ENCODE data around the gene PLA2G4B. TPM values are rescaled to one million over a fixed set of nuclear protein-coding genes. Genes with fewer than 3 reads are reported as not detected.

PLA2G4B gene
- total and polyA plus RNA-seq, 9 of the 15 experiments (the other 6 are each of a cell fraction or from before 2014, with no cell fraction given): 0.07 to 6.1 (median 2.8) TPM

GRCh38 chr15:41856262-41856661 is 17.6 kb downstream of the PLA2G4B start (continued):
- TF ChIP-seq, protein P1, sequence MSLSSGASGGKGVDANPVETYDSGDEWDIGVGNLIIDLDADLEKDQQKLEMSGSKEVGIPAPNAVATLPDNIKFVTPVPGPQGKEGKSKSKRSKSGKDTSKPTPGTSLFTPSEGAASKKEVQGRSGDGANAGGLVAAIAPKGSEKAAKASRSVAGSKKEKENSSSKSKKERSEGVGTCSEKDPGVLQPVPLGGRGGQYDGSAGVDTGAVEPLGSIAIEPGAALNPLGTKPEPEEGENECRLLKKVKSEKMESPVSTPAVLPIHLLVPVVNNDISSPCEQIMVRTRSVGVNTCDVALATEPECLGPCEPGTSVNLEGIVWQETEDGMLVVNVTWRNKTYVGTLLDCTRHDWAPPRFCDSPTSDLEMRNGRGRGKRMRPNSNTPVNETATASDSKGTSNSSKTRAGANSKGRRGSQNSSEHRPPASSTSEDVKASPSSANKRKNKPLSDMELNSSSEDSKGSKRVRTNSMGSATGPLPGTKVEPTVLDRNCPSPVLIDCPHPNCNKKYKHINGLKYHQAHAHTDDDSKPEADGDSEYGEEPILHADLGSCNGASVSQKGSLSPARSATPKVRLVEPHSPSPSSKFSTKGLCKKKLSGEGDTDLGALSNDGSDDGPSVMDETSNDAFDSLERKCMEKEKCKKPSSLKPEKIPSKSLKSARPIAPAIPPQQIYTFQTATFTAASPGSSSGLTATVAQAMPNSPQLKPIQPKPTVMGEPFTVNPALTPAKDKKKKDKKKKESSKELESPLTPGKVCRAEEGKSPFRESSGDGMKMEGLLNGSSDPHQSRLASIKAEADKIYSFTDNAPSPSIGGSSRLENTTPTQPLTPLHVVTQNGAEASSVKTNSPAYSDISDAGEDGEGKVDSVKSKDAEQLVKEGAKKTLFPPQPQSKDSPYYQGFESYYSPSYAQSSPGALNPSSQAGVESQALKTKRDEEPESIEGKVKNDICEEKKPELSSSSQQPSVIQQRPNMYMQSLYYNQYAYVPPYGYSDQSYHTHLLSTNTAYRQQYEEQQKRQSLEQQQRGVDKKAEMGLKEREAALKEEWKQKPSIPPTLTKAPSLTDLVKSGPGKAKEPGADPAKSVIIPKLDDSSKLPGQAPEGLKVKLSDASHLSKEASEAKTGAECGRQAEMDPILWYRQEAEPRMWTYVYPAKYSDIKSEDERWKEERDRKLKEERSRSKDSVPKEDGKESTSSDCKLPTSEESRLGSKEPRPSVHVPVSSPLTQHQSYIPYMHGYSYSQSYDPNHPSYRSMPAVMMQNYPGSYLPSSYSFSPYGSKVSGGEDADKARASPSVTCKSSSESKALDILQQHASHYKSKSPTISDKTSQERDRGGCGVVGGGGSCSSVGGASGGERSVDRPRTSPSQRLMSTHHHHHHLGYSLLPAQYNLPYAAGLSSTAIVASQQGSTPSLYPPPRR (CRISPR knock-in tag; IDR thresholded peaks at IDR 0.05; ENCODE audit: borderline replicate concordance): no peak
- no peak for TF ChIP-seq IFI16 (CRISPR knock-in tag; IDR thresholded peaks at IDR 0.05)
- TF ChIP-seq ZNF707 (CRISPR knock-in tag; conservative IDR thresholded peaks at IDR 0.05): no peak
- no peak for TF ChIP-seq MAFG (tag; conservative IDR thresholded peaks at IDR 0.05)
- TF ChIP-seq ZNF695 (CRISPR knock-in tag; IDR thresholded peaks at IDR 0.05): no peak
- no peak for TF ChIP-seq ATF7 (IDR thresholded peaks at IDR 0.05)
- no peak for TF ChIP-seq CXXC5 (CRISPR knock-in tag; IDR thresholded peaks at IDR 0.05)
- no peak for TF ChIP-seq MECOM (CRISPR knock-in tag; IDR thresholded peaks at IDR 0.05)
- TF ChIP-seq DPF2 (IDR thresholded peaks at IDR 0.05): no peak
- TF ChIP-seq HMGN3 (IDR thresholded peaks at IDR 0.05; ENCODE audit: borderline replicate concordance, extremely low read depth, insufficient read length, low read depth, low read length): no peak
- TF ChIP-seq XRCC3 (IDR thresholded peaks at IDR 0.05): no peak
- no peak for TF ChIP-seq ILK (tag; IDR thresholded peaks at IDR 0.05; ENCODE audit: borderline replicate concordance, low read depth)

All from K562 (cell line).